ENCODE measurements around the gene WDR45B. TPM values are rescaled to one million over a fixed set of nuclear protein-coding genes. Genes with fewer than 3 reads are reported as not detected.

Gene WDR45B
- total RNA-seq, 1 experiment from 2014 or later: 84.9 TPM

DNA sequence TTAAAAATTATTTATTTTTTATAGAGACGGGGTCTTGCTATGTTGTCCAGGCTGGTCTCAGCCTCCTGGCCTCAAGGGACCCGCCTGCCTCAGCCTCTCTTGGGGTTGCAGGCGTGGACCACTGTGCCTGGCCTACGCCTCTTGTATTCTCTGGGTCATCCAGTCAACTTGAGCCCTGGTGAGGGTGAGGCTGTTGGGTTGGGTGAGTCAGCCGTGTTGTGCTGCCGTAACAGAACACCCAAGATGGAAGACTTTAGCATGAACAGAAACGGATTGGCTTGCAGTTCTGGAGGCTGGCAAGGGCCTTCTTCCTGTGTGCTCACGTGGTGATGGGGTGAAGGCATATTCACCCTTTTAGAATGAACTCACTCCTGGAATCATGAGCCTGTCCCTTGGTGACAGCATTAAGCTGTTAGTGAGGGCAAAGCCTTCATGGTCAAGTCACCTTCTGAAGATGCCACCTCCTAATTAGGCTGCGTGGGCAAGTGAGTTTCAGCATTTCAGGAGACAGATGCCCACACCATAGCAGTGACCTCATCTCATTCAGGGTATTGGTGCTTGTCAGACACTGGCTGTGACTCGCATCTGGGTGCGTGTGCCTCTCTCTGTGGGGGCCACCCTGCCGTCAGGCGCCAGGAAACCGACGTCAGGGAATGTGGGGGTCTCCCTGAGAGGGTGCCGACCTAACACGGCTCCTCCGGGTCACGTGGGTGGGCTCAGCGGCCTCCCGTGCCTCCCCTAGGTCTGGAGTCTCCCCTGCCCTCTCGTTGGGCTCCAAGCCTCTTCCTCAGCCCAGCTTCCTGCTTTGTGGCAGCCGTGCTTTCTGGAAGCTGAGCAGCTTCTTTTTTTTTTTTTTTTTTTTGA is 49.8 kb downstream of the WDR45B start:
- intact Hi-C loops (cut with micrococcal nuclease; ENCODE audit: unreplicated experiment): no loop called here
- POLR2A ChIA-PET (ENCODE audit: unreplicated experiment): no interaction called here
- Histone ChIP-seq H3K4me3 (no peak overlapping the region), H4K20me1 (ENCODE audit: insufficient read depth) (peaks cover 6% of the 10 kb centered on the region), H3K9me3 (ENCODE audit: insufficient read depth, low read depth) (no peaks in the 10 kb centered on the region), H3F3A (ENCODE audit: insufficient read depth, low read depth) (peaks cover 2% of the 10 kb centered on the region; the same call in 1 of the 2 replicates), H3K4me2 (no peak overlapping the region), H2AFZ (no peak overlapping the region), H3K36me3 (ENCODE audit: low read depth) (no peaks in the 10 kb centered on the region; the same call in 1 of the 2 replicates), H3K9me2 (ENCODE audit: insufficient read depth) (no peaks in the 10 kb centered on the region), H3K79me2 (ENCODE audit: low read depth) (no peaks in the 10 kb centered on the region), H3K27me3 (ENCODE audit: insufficient read depth, low read depth) (no peaks in the 10 kb centered on the region), H3K27ac (no peak overlapping the region), H3K4me1 (replicated peaks; ENCODE audit: insufficient read depth) (peaks cover 5% of the 10 kb centered on the region)
- no peak for DNase-seq
- no TSS peak for BruUV-seq (replicated peaks)
- CTCF ChIA-PET: no interaction called here
- no peak for TF ChIP-seq EZH2 (IDR thresholded peaks at IDR 0.05; ENCODE audit: low read depth)
- TF ChIP-seq, protein P1, sequence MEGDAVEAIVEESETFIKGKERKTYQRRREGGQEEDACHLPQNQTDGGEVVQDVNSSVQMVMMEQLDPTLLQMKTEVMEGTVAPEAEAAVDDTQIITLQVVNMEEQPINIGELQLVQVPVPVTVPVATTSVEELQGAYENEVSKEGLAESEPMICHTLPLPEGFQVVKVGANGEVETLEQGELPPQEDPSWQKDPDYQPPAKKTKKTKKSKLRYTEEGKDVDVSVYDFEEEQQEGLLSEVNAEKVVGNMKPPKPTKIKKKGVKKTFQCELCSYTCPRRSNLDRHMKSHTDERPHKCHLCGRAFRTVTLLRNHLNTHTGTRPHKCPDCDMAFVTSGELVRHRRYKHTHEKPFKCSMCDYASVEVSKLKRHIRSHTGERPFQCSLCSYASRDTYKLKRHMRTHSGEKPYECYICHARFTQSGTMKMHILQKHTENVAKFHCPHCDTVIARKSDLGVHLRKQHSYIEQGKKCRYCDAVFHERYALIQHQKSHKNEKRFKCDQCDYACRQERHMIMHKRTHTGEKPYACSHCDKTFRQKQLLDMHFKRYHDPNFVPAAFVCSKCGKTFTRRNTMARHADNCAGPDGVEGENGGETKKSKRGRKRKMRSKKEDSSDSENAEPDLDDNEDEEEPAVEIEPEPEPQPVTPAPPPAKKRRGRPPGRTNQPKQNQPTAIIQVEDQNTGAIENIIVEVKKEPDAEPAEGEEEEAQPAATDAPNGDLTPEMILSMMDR (conservative IDR thresholded peaks at IDR 0.05): no peak

DNA sequence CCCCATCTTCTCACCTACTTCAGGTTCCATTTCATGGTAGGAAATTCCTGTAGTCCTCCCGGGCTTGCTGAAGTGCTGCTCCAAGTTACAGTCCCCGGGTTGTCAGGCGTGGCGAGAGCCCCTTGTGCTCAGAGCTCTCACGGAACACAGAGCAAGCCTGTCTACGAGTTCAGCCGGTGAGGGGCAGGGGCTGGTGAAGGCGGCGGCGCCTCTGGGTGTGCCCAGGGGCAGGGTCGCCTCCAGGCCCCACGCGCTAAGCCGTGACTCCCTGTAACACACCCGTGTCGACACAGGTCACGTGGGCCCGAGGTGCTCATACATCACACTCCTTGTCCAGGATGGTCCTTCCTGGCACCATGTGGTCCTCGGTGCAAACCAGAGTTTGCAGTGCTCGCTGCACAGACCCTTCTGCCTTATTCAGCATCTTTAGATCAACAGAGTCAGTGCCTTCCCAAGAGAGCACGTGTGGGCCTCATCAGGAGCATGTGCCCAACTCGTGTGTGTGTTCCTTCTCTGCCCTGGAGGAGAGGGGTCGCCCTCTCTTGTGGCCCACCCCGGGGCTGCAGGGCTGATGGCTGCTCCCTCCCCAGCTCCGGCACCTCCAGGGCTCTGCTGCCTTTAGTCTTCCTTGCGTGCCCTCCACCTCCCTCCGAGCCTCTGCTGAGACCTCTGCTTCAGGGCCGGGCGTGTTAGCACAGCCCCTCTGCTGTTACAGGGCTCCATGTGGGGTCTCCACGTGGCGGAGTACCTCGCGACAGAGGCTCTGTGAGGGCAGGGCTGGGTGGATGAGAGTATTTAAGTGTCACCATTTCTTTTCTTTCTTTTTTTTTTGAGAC is 51.2 kb downstream of the WDR45B start:
- Histone ChIP-seq H3K27ac (no peak overlapping the region), H3K79me2 (ENCODE audit: low read depth) (no peaks in the 10 kb centered on the region), H3K4me1 (replicated peaks; ENCODE audit: insufficient read depth) (peaks cover 15% of the 10 kb centered on the region), H3F3A (ENCODE audit: insufficient read depth, low read depth) (peaks cover 12% of the 10 kb centered on the region; the same call in 1 of the 2 replicates), H3K4me2 (no peak overlapping the region), H3K27me3 (ENCODE audit: insufficient read depth, low read depth) (no peaks in the 10 kb centered on the region), H3K4me3 (no peak overlapping the region), H3K9me3 (ENCODE audit: insufficient read depth, low read depth) (no peaks in the 10 kb centered on the region), H2AFZ (no peak overlapping the region), H4K20me1 (ENCODE audit: insufficient read depth) (peaks cover 7% of the 10 kb centered on the region), H3K36me3 (ENCODE audit: low read depth) (no peaks in the 10 kb centered on the region; the same call in 1 of the 2 replicates), H3K9me2 (ENCODE audit: insufficient read depth) (no peaks in the 10 kb centered on the region)
- no TSS peak for BruUV-seq (replicated peaks)
- ChIA-PET CTCF (no interaction called here), POLR2A (ENCODE audit: unreplicated experiment) (no interaction called here)
- TF ChIP-seq, protein P1 (conservative IDR thresholded peaks at IDR 0.05): no peak
- no peak for TF ChIP-seq EZH2 (IDR thresholded peaks at IDR 0.05; ENCODE audit: low read depth)
- intact Hi-C loops (cut with micrococcal nuclease; ENCODE audit: unreplicated experiment): no loop called here
- DNase-seq: no peak

DNA sequence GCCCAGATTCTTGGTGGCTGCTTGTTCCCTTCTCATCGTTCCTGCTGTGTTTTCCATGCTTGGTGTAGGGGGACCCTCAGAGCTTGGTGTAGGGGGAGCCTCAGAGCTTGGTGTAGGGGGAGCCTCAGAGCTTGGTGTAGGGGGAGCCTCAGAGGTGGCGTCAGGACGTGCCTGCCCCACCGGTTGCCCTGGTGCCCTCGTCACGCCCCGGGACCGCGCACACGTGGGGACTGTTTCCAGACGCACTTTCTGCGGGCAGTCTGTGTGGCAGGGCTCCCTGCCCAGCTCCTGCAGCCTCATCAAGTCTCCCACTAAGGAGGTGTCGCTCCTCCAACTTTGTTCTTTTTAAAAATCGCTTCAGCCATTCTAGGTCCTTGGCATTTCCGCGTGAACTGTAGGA is 51.9 kb downstream of the WDR45B start:
- intact Hi-C loops (cut with micrococcal nuclease; ENCODE audit: unreplicated experiment): no loop called here
- no TSS peak for BruUV-seq (replicated peaks)
- H3K4me2 ChIP-seq: no peak overlapping the region

More for the DNA sequence above, 51.9 kb downstream of the WDR45B start:
- ChIA-PET POLR2A (ENCODE audit: unreplicated experiment) (no interaction called here), CTCF (no interaction called here)
- Histone ChIP-seq H3K27me3 (ENCODE audit: insufficient read depth, low read depth) (no peaks in the 10 kb centered on the region), H3F3A (ENCODE audit: insufficient read depth, low read depth) (peaks cover 17% of the 10 kb centered on the region; the same call in 1 of the 2 replicates), H3K36me3 (ENCODE audit: low read depth) (no peaks in the 10 kb centered on the region; the same call in 1 of the 2 replicates), H3K9me2 (ENCODE audit: insufficient read depth) (no peaks in the 10 kb centered on the region), H2AFZ (no peak overlapping the region), H3K4me3 (no peak overlapping the region), H4K20me1 (ENCODE audit: insufficient read depth) (peaks cover 3% of the 10 kb centered on the region), H3K4me1 (replicated peaks; ENCODE audit: insufficient read depth) (peaks cover 17% of the 10 kb centered on the region), H3K9me3 (ENCODE audit: insufficient read depth, low read depth) (no peaks in the 10 kb centered on the region), H3K27ac (no peak overlapping the region), H3K79me2 (ENCODE audit: low read depth) (no peaks in the 10 kb centered on the region)
- TF ChIP-seq EZH2 (IDR thresholded peaks at IDR 0.05; ENCODE audit: low read depth): no peak
- TF ChIP-seq, protein P1 (conservative IDR thresholded peaks at IDR 0.05): no peak
- no peak for DNase-seq

All from PC-9 (cell line).